Activated CD4-positive, alpha-beta T cell treated with anti-CD3 and anti-CD28 coated beads for 24 hours (primary cell): ENCODE results near the gene SFTA2.
"Not testable (repeated sequence)": the region's sequence is repeated elsewhere in the genome, so short reads cannot be mapped to it uniquely, and the experiment has no call there.

Experiments used
- DNase-seq, 2 donors: peaks; one replicate each; pipeline ENCODE4 v3.0.0-alpha.2; 2020; ENCODE audit warnings: low read depth in 2 of 2

The SFTA2 gene

GRCh38 chr6:30942338-30943060 is 10.5 kb upstream of the SFTA2 start:
- no peak for DNase-seq

- DNase-seq = no peak
Observed at GRCh38 chr6:30940361-30940986, 8.5 kb upstream of the SFTA2 start, which contains the start of gene MUCL3. Gene MUCL3, plus strand, starts transcription at chr6:30940973. Its CDS starts 27 bp downstream, at chr6:30941000.

- no peak for DNase-seq
Observed at GRCh38 chr6:30939473-30939872, 7.5 kb upstream of the SFTA2 start.

GRCh38 chr6:30938730-30939129 is 6.8 kb upstream of the SFTA2 start:
- DNase-seq = no peak

- no peak for DNase-seq
Observed at GRCh38 chr6:30937265-30937664, 5.3 kb upstream of the SFTA2 start.

- no peak for DNase-seq
Observed at GRCh38 chr6:30935018-30935417, 3.0 kb upstream of the SFTA2 start.

GRCh38 chr6:30932665-30933365 is 845 bp upstream of the SFTA2 start:
- DNase-seq = no peak

- no peak for DNase-seq
Observed at GRCh38 chr6:30931272-30931671, 698 bp downstream of the SFTA2 start.

- no peak for DNase-seq
Observed at GRCh38 chr6:30930506-30930905, 1.5 kb downstream of the SFTA2 start.

- no peak for DNase-seq
Observed at GRCh38 chr6:30928677-30929076, 3.3 kb downstream of the SFTA2 start.

GRCh38 chr6:30927080-30927479 is 4.9 kb downstream of the SFTA2 start:
- DNase-seq = not testable (repeated sequence)

- no peak for DNase-seq
Observed at GRCh38 chr6:30926644-30927043, 5.3 kb downstream of the SFTA2 start.

- DNase-seq = not testable (repeated sequence)
Observed at GRCh38 chr6:30924040-30924627, 7.8 kb downstream of the SFTA2 start.

- DNase-seq = no peak
Observed at GRCh38 chr6:30922447-30922852, 9.5 kb downstream of the SFTA2 start.

GRCh38 chr6:30918670-30919069 is 13.3 kb downstream of the SFTA2 start:
- DNase-seq = no peak

GRCh38 chr6:30917487-30917886 is 14.5 kb downstream of the SFTA2 start:
- DNase-seq = no peak

- no peak for DNase-seq
Observed at GRCh38 chr6:30917041-30917440, 14.9 kb downstream of the SFTA2 start.

- no peak for DNase-seq
Observed at GRCh38 chr6:30915591-30915946, 16.4 kb downstream of the SFTA2 start.

GRCh38 chr6:30914854-30915590 is 16.9 kb downstream of the SFTA2 start:
- no peak for DNase-seq

- DNase-seq = peak; percentile 74 to 76
Observed at GRCh38 chr6:30914076-30914853, 17.7 kb downstream of the SFTA2 start, which contains the start of gene VARS2. Gene VARS2, plus strand, starts transcription at chr6:30914238. Its CDS starts 599 bp downstream, at chr6:30914837.

GRCh38 chr6:30913721-30914075 is 18.3 kb downstream of the SFTA2 start:
- DNase-seq = no peak
